Prostate gland (tissue), 2 donors: Measurements from ENCODE around the gene CARD19. TPM values are rescaled to one million over a fixed set of nuclear protein-coding genes. Genes with fewer than 3 reads are reported as not detected.

Source experiments
- DNase-seq: peaks from one replicate; pipeline ENCODE4 v3.0.0-alpha.2; 2019; ENCODE audit warnings: low spot score
- H3K27ac ChIP-seq, 2 donors: fragments of 200-600 bp; sonication (generic); 2 replicates each; pipeline ENCODE4 v1.5.1; 2017 to 2019
- H3K27me3 ChIP-seq: fragments of 200-600 bp; sonication (generic); replicated peaks from 2 replicates; pipeline ENCODE4 v1.5.1; 2019; ENCODE audit not compliant: insufficient read depth
- H3K36me3 ChIP-seq, 2 donors: fragments of 200-600 bp; sonication (generic); 1 replicate in 1 of 2; 2 replicates in 1 of 2; pipeline versions ENCODE4 v1.5.1 to v1.8.1; 2017 to 2019
- H3K4me1 ChIP-seq: fragments of 200-600 bp; sonication (generic); replicated peaks from 2 replicates; pipeline ENCODE4 v1.5.1; 2019
- H3K4me3 ChIP-seq, 2 donors: fragments of 200-600 bp; sonication (generic); 2 replicates each; pipeline ENCODE4 v1.5.1; 2017 to 2019
- H3K9me3 ChIP-seq: fragments of 200-600 bp; sonication (generic); 2 replicates; pipeline ENCODE4 v1.5.1; 2017
- POLR2A ChIP-seq: fragments of 450-650 bp; IDR thresholded peaks from one replicate; pipeline ENCODE4 v1.6.1; 2016; ENCODE audit warnings: antibody characterized with exemption, mild to moderate bottlenecking
- POLR2AphosphoS5 ChIP-seq: sonication (generic); formaldehyde crosslinking; IDR thresholded peaks from one replicate; pipeline ENCODE4 v1.6.1; 2017; ENCODE audit warnings: antibody characterized with exemption
- WGBS: methylation state at CpG from one replicate; pipeline ENCODE4 v1.1.5; 2018; 5-methylcytosine and 5-hydroxymethylcytosine counted together
- intact Hi-C: fragments of 100-400 bp; cut with DNase I; formaldehyde crosslinking; loops from one replicate; pipeline ENCODE4 v1.14.2; 2022
- total RNA-seq, 2 donors: library from RNA; depleted of rRNA; stranded (reverse); fragments of >200 nt; gene quantifications; one replicate each; pipeline ENCODE4 v1.1.0, GENCODE V29; 2016
- TF ChIP-seq, protein P1 (sequence below), 4 experiments: fragments of 200-600 bp in 2 of 4; fragments of 450-650 bp in 2 of 4; sonication (generic) in 2 of 4; IDR thresholded peaks; 1 replicate in 3 of 4; 2 replicates in 1 of 4; pipeline ENCODE4 v1.5.1; 2016 to 2019; ENCODE audit warnings: antibody characterized with exemption in 4 of 4, mild to moderate bottlenecking in 2 of 4, moderate library complexity in 2 of 4

Gene CARD19
- total RNA-seq, 2 donors from 2014 or later, result 41.9 to 111 TPM

DNA sequence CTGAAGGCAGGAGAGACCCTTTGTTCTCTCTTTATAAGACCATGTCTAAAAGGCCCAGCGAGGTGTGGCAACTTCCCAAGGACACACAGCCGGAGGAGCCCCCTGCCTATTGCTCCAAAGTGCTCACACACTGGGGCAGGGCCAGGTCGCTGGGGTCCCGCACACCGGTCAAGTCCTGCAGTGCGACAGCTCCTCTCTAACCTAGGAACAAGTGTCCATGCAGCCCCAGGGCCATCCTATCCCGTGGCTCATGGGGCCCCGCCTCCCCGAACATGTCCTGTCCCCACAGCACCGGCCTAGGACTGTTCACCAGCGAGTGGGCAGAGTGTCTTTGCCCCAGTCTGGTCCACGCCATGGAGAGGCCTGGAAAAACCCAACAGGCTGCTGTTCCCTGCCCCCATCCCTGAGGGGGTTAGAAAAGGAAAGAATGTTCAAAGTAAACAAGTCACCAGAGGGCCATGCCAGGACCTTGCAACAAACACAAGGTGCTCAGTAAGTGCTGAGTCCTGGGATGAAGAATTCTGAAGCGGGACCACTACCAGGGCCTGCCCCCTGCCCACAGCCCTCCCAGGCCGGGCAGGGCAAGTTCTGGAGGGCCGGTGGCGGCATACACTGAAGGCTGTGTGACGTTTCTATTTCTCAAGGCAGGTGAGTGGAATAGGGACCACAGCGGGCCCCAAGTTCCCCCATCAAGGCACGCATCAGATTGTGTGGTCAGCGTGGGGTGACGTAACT, 37.1 kb downstream of the CARD19 start:
- Histone ChIP-seq H3K9me3 (no peaks in the 10 kb centered on the region), H3K27ac (peak overlapping the region; percentile 93 to 97), H3K4me1 (peaks cover 38% of the 10 kb centered on the region), H3K36me3 (no peaks in the 10 kb centered on the region), H3K27me3 (no peaks in the 10 kb centered on the region), H3K4me3 (peak overlapping the region; percentile 77 to 89)
- 16% methylated on average over 19 of the region's 21 CpGs for WGBS
- DNase-seq, result peak; percentile 58
- TF ChIP-seq POLR2A (no peak), POLR2AphosphoS5 (no peak)
- TF ChIP-seq, protein P1, sequence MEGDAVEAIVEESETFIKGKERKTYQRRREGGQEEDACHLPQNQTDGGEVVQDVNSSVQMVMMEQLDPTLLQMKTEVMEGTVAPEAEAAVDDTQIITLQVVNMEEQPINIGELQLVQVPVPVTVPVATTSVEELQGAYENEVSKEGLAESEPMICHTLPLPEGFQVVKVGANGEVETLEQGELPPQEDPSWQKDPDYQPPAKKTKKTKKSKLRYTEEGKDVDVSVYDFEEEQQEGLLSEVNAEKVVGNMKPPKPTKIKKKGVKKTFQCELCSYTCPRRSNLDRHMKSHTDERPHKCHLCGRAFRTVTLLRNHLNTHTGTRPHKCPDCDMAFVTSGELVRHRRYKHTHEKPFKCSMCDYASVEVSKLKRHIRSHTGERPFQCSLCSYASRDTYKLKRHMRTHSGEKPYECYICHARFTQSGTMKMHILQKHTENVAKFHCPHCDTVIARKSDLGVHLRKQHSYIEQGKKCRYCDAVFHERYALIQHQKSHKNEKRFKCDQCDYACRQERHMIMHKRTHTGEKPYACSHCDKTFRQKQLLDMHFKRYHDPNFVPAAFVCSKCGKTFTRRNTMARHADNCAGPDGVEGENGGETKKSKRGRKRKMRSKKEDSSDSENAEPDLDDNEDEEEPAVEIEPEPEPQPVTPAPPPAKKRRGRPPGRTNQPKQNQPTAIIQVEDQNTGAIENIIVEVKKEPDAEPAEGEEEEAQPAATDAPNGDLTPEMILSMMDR (IDR thresholded peaks at IDR 0.05), result no peak
- intact Hi-C loops, result loop anchor here (5.0 to 10.0 kb wide), 3 partner anchors 36 to 322 kb away; partner anchors contain the start of genes CARD19, FAM120A and FAM120AOS

DNA sequence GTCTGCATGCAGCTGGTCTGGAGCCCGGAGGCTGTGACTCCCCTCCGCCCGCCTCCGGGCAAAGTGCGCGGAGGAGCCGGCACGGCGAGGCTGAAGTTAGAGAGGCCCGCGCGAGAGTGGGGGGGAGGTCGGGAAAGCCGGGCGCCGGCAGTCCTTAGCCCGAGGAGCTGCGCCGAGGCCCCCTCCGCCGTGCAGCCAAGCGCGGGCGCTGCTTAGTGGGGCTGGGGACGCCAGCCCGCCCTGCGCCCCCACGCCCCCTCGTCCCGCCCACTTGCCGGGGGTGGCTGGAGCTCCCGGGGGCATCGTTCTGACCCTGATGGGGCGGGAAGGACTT, 37.6 kb downstream of the CARD19 start:
- 0% methylated on average over 8 of the region's 34 CpGs for WGBS
- intact Hi-C loops, result loop anchor here (5.0 to 10.0 kb wide), 3 partner anchors 36 to 321 kb away; partner anchors contain the start of genes CARD19, FAM120A and FAM120AOS
- Histone ChIP-seq H3K4me1 (peaks cover 38% of the 10 kb centered on the region), H3K36me3 (no peaks in the 10 kb centered on the region), H3K27me3 (no peaks in the 10 kb centered on the region), H3K27ac (peak overlapping the region; percentile 93 to 97), H3K9me3 (no peaks in the 10 kb centered on the region), H3K4me3 (peak overlapping the region; percentile 77 to 89)
- peak; percentile 39 for DNase-seq
- TF ChIP-seq POLR2A, result no peak
- TF ChIP-seq, protein P1 (IDR thresholded peaks at IDR 0.05), result no peak
- TF ChIP-seq POLR2AphosphoS5, result no peak

DNA sequence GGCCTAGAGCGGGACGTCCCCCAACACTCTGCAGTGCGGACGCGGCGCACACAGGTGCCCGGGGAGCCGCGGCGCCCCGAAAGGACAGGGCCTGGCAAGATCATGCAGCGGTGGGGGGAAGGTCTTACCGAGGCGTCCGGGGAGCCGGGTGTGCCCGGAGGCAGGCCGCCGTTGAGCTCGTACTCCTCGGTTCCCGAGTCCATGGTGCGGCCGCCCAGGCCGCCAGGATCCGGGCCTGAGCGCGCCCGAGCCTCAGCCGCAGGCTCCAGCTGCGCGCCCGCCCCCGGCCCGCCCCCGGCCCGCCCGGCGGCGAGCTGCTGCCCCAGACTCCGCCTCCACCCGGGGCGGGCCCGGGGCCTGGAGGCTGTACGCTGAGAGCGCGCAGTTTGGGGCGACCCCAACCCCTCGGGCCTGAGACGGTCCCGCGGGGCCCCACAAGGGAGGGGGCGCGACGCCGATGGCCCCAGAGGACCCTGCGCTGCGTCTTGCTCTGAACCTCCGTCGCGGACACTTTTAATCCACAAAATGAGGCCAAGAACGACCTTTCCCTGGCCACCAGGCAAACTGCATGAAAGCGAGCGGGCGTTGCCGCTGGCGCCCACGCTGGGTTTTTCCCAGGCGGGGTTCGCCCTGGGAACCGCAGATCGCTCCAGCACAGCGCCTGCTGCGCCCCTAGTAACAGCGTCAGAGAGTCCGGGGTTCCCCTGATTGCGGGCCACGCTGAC, 38.2 kb downstream of the CARD19 start, which contains the start of gene NINJ1:
TSS of gene NINJ1 (minus strand) at position 237 of the 725 bp plus-strand sequence. CDS start at position 203, 34 bp downstream.
- DNase-seq, result peak; percentile 63
- Histone ChIP-seq H3K4me1 (peaks cover 38% of the 10 kb centered on the region), H3K27ac (peak within 1 kb of the TSS; percentile 93 to 97), H3K36me3 (no peaks in the 10 kb centered on the region), H3K27me3 (no peaks in the 10 kb centered on the region), H3K9me3 (no peaks in the 10 kb centered on the region), H3K4me3 (peak within 1 kb of the TSS; percentile 77 to 89)
- under 1% methylated on average over 45 of the region's 78 CpGs for WGBS
- intact Hi-C loops, result loop anchor here (5.0 to 10.0 kb wide), 3 partner anchors 37 to 321 kb away; partner anchors contain the start of genes CARD19, FAM120A and FAM120AOS
- TF ChIP-seq POLR2AphosphoS5, result peak; percentile 71
- TF ChIP-seq, protein P1 (IDR thresholded peaks at IDR 0.05), result peak in 1 of 4 experiments; percentile 26
- peak; percentile 88 for TF ChIP-seq POLR2A

DNA sequence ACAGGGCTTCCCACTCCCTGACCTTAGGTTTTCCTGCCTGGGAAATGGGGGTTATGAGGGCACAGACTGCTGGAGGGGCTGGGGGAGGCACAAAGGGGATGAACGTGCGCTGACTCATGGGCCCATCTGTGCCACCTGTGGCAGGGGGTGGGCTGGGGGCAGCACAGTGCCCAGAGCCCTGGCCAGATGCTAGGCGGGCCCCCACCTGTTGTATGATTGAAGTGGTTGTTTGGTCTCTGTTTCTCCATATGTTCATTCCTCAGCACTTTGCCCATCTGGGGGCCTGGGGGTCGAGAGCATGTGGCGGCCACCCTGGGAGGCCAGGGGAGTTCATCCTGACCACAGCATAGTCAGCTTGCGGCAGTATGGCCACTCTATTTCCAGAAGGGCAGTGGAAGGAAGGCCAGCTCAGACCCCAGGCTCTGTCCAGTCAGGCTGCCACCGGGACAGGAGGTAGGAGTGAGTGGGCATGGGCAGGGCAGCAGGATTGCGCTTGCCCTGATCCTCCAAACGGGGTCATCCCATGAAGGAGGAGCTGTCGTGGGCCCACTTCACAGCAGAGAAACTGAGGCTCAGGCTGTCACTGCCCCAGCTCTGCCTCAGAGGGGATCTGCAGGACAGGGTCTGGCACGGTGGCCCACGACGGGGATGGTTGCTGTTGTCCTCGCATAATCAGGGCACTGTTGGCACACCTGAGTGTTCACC, 38.9 kb downstream of the CARD19 start:
- TF ChIP-seq POLR2A (no peak), POLR2AphosphoS5 (no peak)
- TF ChIP-seq, protein P1 (IDR thresholded peaks at IDR 0.05), result no peak
- H3K27ac ChIP-seq, result peak overlapping the region; percentile 93 to 97
- intact Hi-C loops, result loop anchor here (5.0 to 10.0 kb wide), 3 partner anchors 38 to 320 kb away; partner anchors contain the start of genes CARD19, FAM120A and FAM120AOS
- H3K36me3 ChIP-seq, result no peaks in the 10 kb centered on the region
- DNase-seq, result no peak
- H3K27me3 ChIP-seq, result no peaks in the 10 kb centered on the region
- H3K4me3 ChIP-seq, result peak overlapping the region; percentile 77 to 89
- peaks cover 38% of the 10 kb centered on the region for H3K4me1 ChIP-seq
- no peaks in the 10 kb centered on the region for H3K9me3 ChIP-seq
- WGBS, result 75% methylated on average over 11 of the region's 14 CpGs
